Testis (tissue), 2 donors: ENCODE measurements around the gene JSRP1.

Source experiments
- CTCF ChIP-seq, 3 experiments: fragments of 450-650 bp in 2 of 3; fragments of 200-600 bp in 1 of 3; sonication (generic) in 1 of 3; IDR thresholded peaks; one replicate each; pipeline ENCODE4 v1.5.1; 2016 to 2019; ENCODE audit warnings: antibody characterized with exemption in 3 of 3, mild to moderate bottlenecking in 2 of 3, moderate library complexity in 1 of 3
- POLR2A ChIP-seq: fragments of 450-650 bp; IDR thresholded peaks from one replicate; pipeline ENCODE4 v1.6.1; 2017; ENCODE audit warnings: antibody characterized with exemption, mild to moderate bottlenecking, moderate library complexity

GRCh38 chr19:2230807-2231533 is 25.2 kb downstream of the JSRP1 start:
- TF ChIP-seq CTCF (IDR thresholded peaks at IDR 0.05) (no peak), POLR2A (no peak)
